ENCODE results near the gene ITGB2.
"Not testable (repeated sequence)": the region's sequence is repeated elsewhere in the genome, so short reads cannot be mapped to it uniquely, and the experiment has no call there.

Gene ITGB2

GRCh38 chr21:44881198-44881872 lies 39.4 kb downstream of the ITGB2 start:
- no peaks in the 10 kb centered on the region for H3K4me1 ChIP-seq (ENCODE audit: control insufficient read depth, insufficient read depth, low read length)
- no peak overlapping the region for H3K27ac ChIP-seq (ENCODE audit: low read depth, low read length)
- H3K27me3 ChIP-seq (ENCODE audit: control insufficient read depth, insufficient read depth, low read length): peaks cover 3% of the 10 kb centered on the region
- H3K9ac ChIP-seq (ENCODE audit: low read length): no peak overlapping the region
- H3K4me3 ChIP-seq (ENCODE audit: low read length): no peak overlapping the region
- no peaks in the 10 kb centered on the region for H3K36me3 ChIP-seq (ENCODE audit: control insufficient read depth, insufficient read depth, low read length)

DNA sequence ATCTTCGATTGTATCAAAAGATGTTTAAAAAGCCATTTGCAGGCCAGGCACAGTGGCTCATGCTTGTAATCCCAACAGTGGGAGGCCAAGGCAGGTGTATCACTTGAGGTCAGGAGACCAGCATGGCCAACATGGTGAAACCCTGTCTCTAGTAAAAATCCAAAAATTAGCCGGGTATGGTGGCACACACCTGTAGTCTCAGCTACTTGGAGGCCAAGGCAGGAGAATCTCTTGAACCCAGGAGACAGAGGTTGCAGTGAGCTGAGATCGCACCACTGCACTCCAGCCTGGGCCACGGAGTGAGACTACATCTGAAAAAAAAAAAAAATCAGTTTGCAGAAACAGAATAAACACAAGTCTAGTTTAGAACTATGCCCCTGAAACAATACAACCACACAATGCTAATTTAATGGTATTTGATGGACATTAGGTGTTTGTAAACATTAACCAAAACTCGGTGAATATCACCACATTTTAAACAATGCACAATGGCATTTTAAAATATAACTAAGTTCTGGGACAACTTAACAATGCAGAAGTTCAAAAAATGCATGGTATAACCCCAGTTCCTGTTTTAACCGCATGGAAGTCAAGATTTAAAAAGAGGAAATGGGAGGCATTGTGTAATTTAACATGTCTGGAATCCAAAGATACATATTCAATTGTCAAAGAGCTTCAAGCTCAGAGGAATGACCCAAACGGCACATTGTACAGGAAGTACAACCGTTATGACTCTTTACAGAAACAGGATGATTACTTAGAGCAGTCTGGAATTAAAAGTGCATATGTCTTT lies 40.1 kb downstream of the ITGB2 start:
- Histone ChIP-seq H3K27ac (ENCODE audit: low read depth, low read length) (no peak overlapping the region), H3K4me3 (ENCODE audit: low read length) (no peak overlapping the region), H3K4me1 (ENCODE audit: control insufficient read depth, insufficient read depth, low read length) (no peaks in the 10 kb centered on the region), H3K9ac (ENCODE audit: low read length) (no peak overlapping the region), H3K27me3 (ENCODE audit: control insufficient read depth, insufficient read depth, low read length) (peaks cover 1% of the 10 kb centered on the region), H3K36me3 (ENCODE audit: control insufficient read depth, insufficient read depth, low read length) (no peaks in the 10 kb centered on the region)

GRCh38 chr21:44879238-44879637 lies 41.5 kb downstream of the ITGB2 start:
- not testable (repeated sequence) for H3K27ac ChIP-seq (ENCODE audit: low read depth, low read length); H3K9ac ChIP-seq (ENCODE audit: low read length)

GRCh38 chr21:44878053-44878982 lies 42.4 kb downstream of the ITGB2 start:
- Histone ChIP-seq H3K9ac (ENCODE audit: low read length) (no peak overlapping the region), H3K27me3 (ENCODE audit: control insufficient read depth, insufficient read depth, low read length) (no peaks in the 10 kb centered on the region), H3K4me3 (ENCODE audit: low read length) (no peak overlapping the region), H3K27ac (ENCODE audit: low read depth, low read length) (no peak overlapping the region), H3K36me3 (ENCODE audit: control insufficient read depth, insufficient read depth, low read length) (no peaks in the 10 kb centered on the region), H3K4me1 (ENCODE audit: control insufficient read depth, insufficient read depth, low read length) (no peaks in the 10 kb centered on the region)

More at GRCh38 chr21:44879238-44879637, 41.5 kb downstream of the ITGB2 start:
- H3K4me3 ChIP-seq (ENCODE audit: low read length); H3K4me1 ChIP-seq (ENCODE audit: control insufficient read depth, insufficient read depth, low read length); H3K36me3 ChIP-seq (ENCODE audit: control insufficient read depth, insufficient read depth, low read length); H3K27me3 ChIP-seq (ENCODE audit: control insufficient read depth, insufficient read depth, low read length): not testable (repeated sequence)

- no peaks in the 10 kb centered on the region for H3K4me1 ChIP-seq (ENCODE audit: control insufficient read depth, insufficient read depth, low read length)
- no peak overlapping the region for H3K9ac ChIP-seq (ENCODE audit: low read length)
- no peak overlapping the region for H3K4me3 ChIP-seq (ENCODE audit: low read length)
- no peak overlapping the region for H3K27ac ChIP-seq (ENCODE audit: low read depth, low read length)
- no peaks in the 10 kb centered on the region for H3K36me3 ChIP-seq (ENCODE audit: control insufficient read depth, insufficient read depth, low read length)
- no peaks in the 10 kb centered on the region for H3K27me3 ChIP-seq (ENCODE audit: control insufficient read depth, insufficient read depth, low read length)
These were observed 43.7 kb downstream of the ITGB2 start for GRCh38 chr21:44876849-44877575.

DNA sequence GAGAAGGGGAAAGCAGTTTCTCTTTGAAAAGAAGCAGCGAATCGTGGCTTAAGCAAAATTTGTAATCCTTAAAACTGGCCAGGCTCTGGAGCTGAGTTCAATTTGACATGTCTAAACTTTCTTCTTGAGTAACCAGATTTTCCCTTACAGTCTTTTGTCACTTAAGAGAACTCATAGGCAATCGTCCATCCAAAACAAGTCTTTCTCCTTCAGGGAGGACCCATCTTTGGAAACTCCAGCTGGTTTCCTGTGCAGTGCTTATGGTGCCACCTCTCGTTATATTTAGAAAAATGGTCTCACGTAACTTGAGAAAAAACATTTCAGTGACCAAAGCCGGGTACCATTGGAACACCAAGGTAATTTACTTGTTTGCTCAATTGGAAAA lies 45.4 kb downstream of the ITGB2 start:
- Histone ChIP-seq H3K4me1 (ENCODE audit: control insufficient read depth, insufficient read depth, low read length) (peaks cover 10% of the 10 kb centered on the region), H3K27me3 (ENCODE audit: control insufficient read depth, insufficient read depth, low read length) (no peaks in the 10 kb centered on the region), H3K27ac (ENCODE audit: low read depth, low read length) (peak overlapping the region; percentile 90), H3K9ac (ENCODE audit: low read length) (no peak overlapping the region), H3K36me3 (ENCODE audit: control insufficient read depth, insufficient read depth, low read length) (no peaks in the 10 kb centered on the region), H3K4me3 (ENCODE audit: low read length) (peak overlapping the region; percentile 74)

GRCh38 chr21:44874497-44875315 lies 46.0 kb downstream of the ITGB2 start:
- no peaks in the 10 kb centered on the region for H3K36me3 ChIP-seq (ENCODE audit: control insufficient read depth, insufficient read depth, low read length)
- H3K4me3 ChIP-seq (ENCODE audit: low read length): peak overlapping the region; percentile 74
- H3K9ac ChIP-seq (ENCODE audit: low read length): peak overlapping the region; percentile 57
- H3K27me3 ChIP-seq (ENCODE audit: control insufficient read depth, insufficient read depth, low read length): no peaks in the 10 kb centered on the region
- peaks cover 16% of the 10 kb centered on the region for H3K4me1 ChIP-seq (ENCODE audit: control insufficient read depth, insufficient read depth, low read length)
- H3K27ac ChIP-seq (ENCODE audit: low read depth, low read length): peak overlapping the region; percentile 90

- peak overlapping the region; percentile 74 for H3K4me3 ChIP-seq (ENCODE audit: low read length)
- H3K27ac ChIP-seq (ENCODE audit: low read depth, low read length): peak overlapping the region; percentile 90
- H3K27me3 ChIP-seq (ENCODE audit: control insufficient read depth, insufficient read depth, low read length): no peaks in the 10 kb centered on the region
- peak overlapping the region; percentile 57 for H3K9ac ChIP-seq (ENCODE audit: low read length)
- no peaks in the 10 kb centered on the region for H3K36me3 ChIP-seq (ENCODE audit: control insufficient read depth, insufficient read depth, low read length)
- H3K4me1 ChIP-seq (ENCODE audit: control insufficient read depth, insufficient read depth, low read length): peaks cover 20% of the 10 kb centered on the region
These were observed 46.5 kb downstream of the ITGB2 start for GRCh38 chr21:44874240-44874496.

GRCh38 chr21:44873356-44874239 lies 47.1 kb downstream of the ITGB2 start, which contains the start of gene PTTG1IP:
Gene PTTG1IP (minus strand): TSS chr21:44873690. CDS start chr21:44873616, 74 bp downstream.
- H3K4me3 ChIP-seq (ENCODE audit: low read length): peak within 1 kb of the TSS; percentile 92
- H3K27ac ChIP-seq (ENCODE audit: low read depth, low read length): peak within 1 kb of the TSS; percentile 90
- no peaks in the 10 kb centered on the region for H3K36me3 ChIP-seq (ENCODE audit: control insufficient read depth, insufficient read depth, low read length)
- H3K4me1 ChIP-seq (ENCODE audit: control insufficient read depth, insufficient read depth, low read length): peaks cover 26% of the 10 kb centered on the region
- H3K27me3 ChIP-seq (ENCODE audit: control insufficient read depth, insufficient read depth, low read length): no peaks in the 10 kb centered on the region
- H3K9ac ChIP-seq (ENCODE audit: low read length): peak within 1 kb of the TSS; percentile 87

DNA sequence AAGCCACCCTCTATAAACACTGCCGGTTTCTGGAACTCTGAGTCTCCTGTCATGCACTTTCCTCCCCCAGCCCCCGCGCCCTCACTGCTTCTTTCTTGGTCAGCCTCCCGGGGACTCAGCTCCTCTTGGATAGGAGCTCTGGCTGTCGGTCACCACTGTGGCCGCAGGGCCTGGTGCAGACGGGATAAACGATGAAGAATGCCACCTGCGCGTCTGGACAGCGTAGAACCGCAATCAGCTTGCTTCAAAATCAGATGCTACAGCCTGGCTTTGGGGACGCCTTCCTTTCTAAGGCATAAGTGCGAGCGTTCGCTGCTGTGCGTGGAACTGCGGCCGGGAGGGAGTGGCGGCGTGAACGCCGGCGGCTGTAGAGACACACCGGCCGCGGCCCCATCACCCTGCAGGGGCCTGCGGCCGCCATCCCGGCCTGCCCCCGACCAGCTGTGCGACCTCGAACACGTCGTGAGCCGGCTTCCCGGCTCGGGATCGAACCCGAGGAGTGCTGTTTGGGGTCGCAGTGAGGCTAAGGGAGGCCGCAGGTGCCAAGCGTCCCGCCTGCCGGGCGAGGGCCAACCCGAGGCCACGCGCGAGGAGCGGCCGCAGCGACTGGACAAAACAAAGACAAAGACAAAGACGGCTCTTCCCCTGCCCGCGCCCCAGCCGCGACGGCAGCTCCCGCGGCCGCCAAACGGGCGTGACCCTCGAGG lies 47.9 kb downstream of the ITGB2 start:
- Histone ChIP-seq H3K9ac (ENCODE audit: low read length) (peak overlapping the region; percentile 87), H3K27me3 (ENCODE audit: control insufficient read depth, insufficient read depth, low read length) (no peaks in the 10 kb centered on the region), H3K4me1 (ENCODE audit: control insufficient read depth, insufficient read depth, low read length) (peaks cover 33% of the 10 kb centered on the region), H3K4me3 (ENCODE audit: low read length) (peak overlapping the region; percentile 92), H3K36me3 (ENCODE audit: control insufficient read depth, insufficient read depth, low read length) (no peaks in the 10 kb centered on the region), H3K27ac (ENCODE audit: low read depth, low read length) (peak overlapping the region; percentile 90)

Data from rectal smooth muscle tissue (tissue), 1 donor.